HepG2 (cell line): ENCODE measurements around the gene ADPRHL1. TPM values are rescaled to one million over a fixed set of nuclear protein-coding genes. Genes with fewer than 3 reads are reported as not detected.

ENCODE experiments used
- ATAC-seq: fragments of 200-7000 bp; cut with Tn5 transposase; 3 replicates; pipeline ENCODE4 v1.9.1; 2020; ENCODE audit warnings: mild to moderate bottlenecking, moderate library complexity
- BruUV-seq: library from RNA; stranded (reverse); fragments of 400-500 nt; replicated peaks from 2 replicates; lab custom pipeline; 2021; lab: Mats Ljungman, UMichigan
- CTCF ChIA-PET: fragments of 300-600 bp; formaldehyde crosslinking; extraction: SDS; loops from one replicate; lab custom pipeline; 2021; ENCODE audit warnings: low total read pairs, inconsistent platforms, low intra/inter-chr PET ratio; lab: Yijun Ruan, JAX
- POLR2A ChIA-PET: fragments of 350-600 bp; sonication (Branson Sonifier 250); formaldehyde crosslinking; loops from one replicate; lab custom pipeline; 2020; ENCODE audit warnings: antibody characterized with exemption, inconsistent platforms; lab: Yijun Ruan, JAX
- DNase-seq: peaks from one replicate; pipeline ENCODE4 v3.0.0-alpha.2; 2015; ENCODE audit warnings: low spot score
- FAIRE-seq: peaks from 3 replicates; lab custom pipeline; 2011; peaks lifted over from hg19 to GRCh38; lab: Jason Lieb, UNC
- H2AFZ ChIP-seq: one replicate; pipeline ENCODE4 v1.6.1; 2011; ENCODE audit warnings: low read length, inconsistent platforms
- H3K27ac ChIP-seq: fragments of 300-600 bp; 3 replicates; pipeline ENCODE4 v1.8.0; 2011; ENCODE audit warnings: mixed run types, mild to moderate bottlenecking, mixed read lengths, low read length, inconsistent platforms; ENCODE audit not compliant: insufficient read depth; ENCODE audit errors: extremely low read length
- H3K27me3 ChIP-seq, 2 experiments: fragments of 200-600 bp in 1 of 2; 2 replicates in 1 of 2; 3 replicates in 1 of 2; pipeline versions ENCODE4 v1.6.0 to v1.8.0; 2011; ENCODE audit warnings: low read length in 2 of 2, mild to moderate bottlenecking in 2 of 2, moderate library complexity in 2 of 2, inconsistent platforms in 1 of 2; ENCODE audit not compliant: insufficient read depth in 2 of 2, control insufficient read depth in 1 of 2
- H3K36me3 ChIP-seq, 2 experiments: fragments of 200-600 bp in 1 of 2; replicated peaks in 1 of 2; 2 replicates in 1 of 2; 3 replicates in 1 of 2; pipeline versions ENCODE4 v1.5.1 to v1.8.0; 2011; ENCODE audit warnings: low read length in 2 of 2, inconsistent platforms in 1 of 2; ENCODE audit not compliant: insufficient read depth in 2 of 2, control insufficient read depth in 1 of 2
- H3K4me1 ChIP-seq: 2 replicates; pipeline ENCODE4 v1.5.1; 2012; ENCODE audit warnings: low read length, inconsistent platforms; ENCODE audit not compliant: insufficient read depth
- H3K4me2 ChIP-seq: 2 replicates; pipeline ENCODE4 v1.6.0; 2011; ENCODE audit warnings: low read depth, low read length, inconsistent platforms
- H3K4me3 ChIP-seq, 3 experiments: fragments of 200-600 bp in 1 of 3; sonication (generic), shearing (Covaris generic) in 1 of 3; replicated peaks in 1 of 3; 2 replicates each; pipeline ENCODE4 v1.5.1; 2011 to 2016; ENCODE audit warnings: low read length in 3 of 3, inconsistent platforms in 2 of 3, low read depth in 2 of 3, mild to moderate bottlenecking in 2 of 3, control low read depth in 1 of 3, mixed read lengths in 1 of 3; ENCODE audit not compliant: insufficient read depth in 1 of 3
- H3K79me2 ChIP-seq: one replicate; pipeline ENCODE4 v1.6.1; 2011; ENCODE audit warnings: low read length, inconsistent platforms; ENCODE audit not compliant: insufficient read depth
- H3K9ac ChIP-seq: 2 replicates; pipeline ENCODE4 v1.6.0; 2011; ENCODE audit warnings: mild to moderate bottlenecking, low read depth, low read length, inconsistent platforms; ENCODE audit not compliant: insufficient read depth
- H3K9me3 ChIP-seq: 2 replicates; pipeline ENCODE4 v1.5.1; 2012; ENCODE audit warnings: mild to moderate bottlenecking, low read length
- H4K20me1 ChIP-seq: 2 replicates; pipeline ENCODE4 v1.6.0; 2011; ENCODE audit warnings: inconsistent platforms, mild to moderate bottlenecking, low read length, moderate library complexity; ENCODE audit not compliant: insufficient read depth
- ATF7 ChIP-seq, 2 experiments: fragments of 450-650 bp in 1 of 2; sonication (generic) in 1 of 2; formaldehyde crosslinking in 1 of 2; IDR thresholded peaks; 2 replicates each; pipeline versions ENCODE4 v1.4.0 to v1.6.1; 2016 to 2020; ENCODE audit warnings: antibody characterized with exemption in 1 of 2, mild to moderate bottlenecking in 1 of 2, missing genetic modification reagents in 1 of 2
- DR1 ChIP-seq: sonication (generic); formaldehyde crosslinking; IDR thresholded peaks from 2 replicates; pipeline ENCODE4 v1.8.0; 2021; ENCODE audit warnings: mild to moderate bottlenecking, missing genetic modification reagents, inconsistent platforms
- MAX ChIP-seq: IDR thresholded peaks from 2 replicates; pipeline ENCODE4 v1.6.1; 2012; ENCODE audit warnings: inconsistent platforms
- MIER3 ChIP-seq: IDR thresholded peaks from 2 replicates; pipeline ENCODE4 v1.6.1; 2016; ENCODE audit warnings: missing compliant biosample characterization, borderline replicate concordance
- NAIF1 ChIP-seq: sonication (generic); formaldehyde crosslinking; IDR thresholded peaks from 2 replicates; pipeline ENCODE4 v1.5.0; 2020; ENCODE audit warnings: mild to moderate bottlenecking, missing genetic modification reagents, borderline replicate concordance
- ZFX ChIP-seq: sonication (generic); formaldehyde crosslinking; IDR thresholded peaks from 2 replicates; pipeline ENCODE4 v1.4.0; 2020; ENCODE audit warnings: mild to moderate bottlenecking, low read depth, missing genetic modification reagents, moderate library complexity
- ZNF687 ChIP-seq: sonication (generic); formaldehyde crosslinking; IDR thresholded peaks from 2 replicates; pipeline ENCODE4 v1.5.1; 2020; ENCODE audit warnings: mild to moderate bottlenecking, missing genetic modification reagents, moderate library complexity
- ZNF770 ChIP-seq: sonication (generic); formaldehyde crosslinking; IDR thresholded peaks from 2 replicates; pipeline ENCODE4 v1.5.0; 2020; ENCODE audit warnings: mild to moderate bottlenecking, missing genetic modification reagents
- WGBS: methylation state at CpG from one replicate; pipeline ENCODE4 v1.1.6; 2017; ENCODE audit warnings: low lambda C conversion rate; 5-methylcytosine and 5-hydroxymethylcytosine counted together
- in situ Hi-C: cut with HindIII; loops from 2 replicates; pipeline ENCODE4 v1.10.0; 2017; ENCODE audit warnings: low pct_unique_long_range_greater_than_20kb; ENCODE audit not compliant: extremely low pct_ligation_motif_present
- intact Hi-C: fragments of 100-400 bp; cut with micrococcal nuclease; formaldehyde crosslinking; loops from one replicate; pipeline ENCODE4 v1.10.0; 2022; ENCODE audit not compliant: unreplicated experiment
- polyA plus RNA-seq, 8 experiments: library from polyadenylated mRNA; depleted of rRNA in 3 of 8; stranded (reverse) in 7 of 8; unstranded in 1 of 8; fragments of >200 nt; fragmentation: Illumina TruSeq in 4 of 8; extraction: Trizol in 4 of 8; gene quantifications; 2 replicates each; pipeline versions ENCODE4 v1.2.1 to v1.2.3, GENCODE V29; 2011 to 2016; ENCODE audit warnings: low read depth in 4 of 8, missing spikeins in 1 of 8, mixed read lengths in 1 of 8; ENCODE audit not compliant: insufficient read depth in 1 of 8
- total RNA-seq, 5 experiments: library from RNA; depleted of rRNA; stranded (reverse); fragments of >200 nt; fragmentation: Illumina TruSeq; extraction: Trizol; gene quantifications; 2 replicates each; pipeline ENCODE4 v1.2.3, GENCODE V29; 2016; ENCODE audit warnings: low read depth in 1 of 5

Gene ADPRHL1
- total and polyA plus RNA-seq, 2 of the 13 experiments (the other 11 are each of a cell fraction or from before 2014, with no cell fraction given), result 0.34 to 0.40 TPM

GRCh38 chr13:113427562-113428468 lies 25.5 kb downstream of the ADPRHL1 start (continued):
- TF ChIP-seq NAIF1 (no peak), ATF7 (IDR thresholded peaks at IDR 0.05) (0 out of 2 replicates have a peak, but pooled peaks have one; percentile 50), ATF7 (CRISPR knock-in tag; IDR thresholded peaks at IDR 0.05) (no peak), DR1 (CRISPR knock-in tag) (no peak)

- Histone ChIP-seq H4K20me1 (no peaks in the 10 kb centered on the region), H3K4me1 (peaks cover 21% of the 10 kb centered on the region), H3K36me3 (no peaks in the 10 kb centered on the region), H3K4me3 (peak overlapping the region in 1 of 3 experiments; percentile 15; a peak in 1 of 6 replicates), H3K4me2 (peak overlapping the region; percentile 54), H3K79me2 (no peaks in the 10 kb centered on the region), H3K9ac (no peak overlapping the region), H2AFZ (no peak overlapping the region), H3K27me3 (peaks cover 6 to 61% of the 10 kb centered on the region in 2 experiments), H3K27ac (no peak overlapping the region), H3K9me3 (no peaks in the 10 kb centered on the region)
- TF ChIP-seq ZFX (CRISPR knock-in tag) (peak; percentile 2; the same call in 1 of the 2 replicates), MAX (peak; percentile 9; the same call in 1 of the 2 replicates), ZNF687 (CRISPR knock-in tag) (peak; percentile 49), MIER3 (no peak), ZNF770 (CRISPR knock-in tag) (peak; percentile 4; the same call in 1 of the 2 replicates)
- in situ Hi-C loops, result no loop called here
- no peak for DNase-seq
- intact Hi-C loops, result no loop called here
- 32% methylated on average over 15 of the region's 15 CpGs for WGBS
- no peak for FAIRE-seq
- ChIA-PET POLR2A (no interaction called here), CTCF (no interaction called here)
- BruUV-seq, result no TSS peak
- no peak for ATAC-seq
Measured at GRCh38 chr13:113426591-113426986, 26.7 kb downstream of the ADPRHL1 start.
